ENCODE results near the gene SIPA1L3.

DNA sequence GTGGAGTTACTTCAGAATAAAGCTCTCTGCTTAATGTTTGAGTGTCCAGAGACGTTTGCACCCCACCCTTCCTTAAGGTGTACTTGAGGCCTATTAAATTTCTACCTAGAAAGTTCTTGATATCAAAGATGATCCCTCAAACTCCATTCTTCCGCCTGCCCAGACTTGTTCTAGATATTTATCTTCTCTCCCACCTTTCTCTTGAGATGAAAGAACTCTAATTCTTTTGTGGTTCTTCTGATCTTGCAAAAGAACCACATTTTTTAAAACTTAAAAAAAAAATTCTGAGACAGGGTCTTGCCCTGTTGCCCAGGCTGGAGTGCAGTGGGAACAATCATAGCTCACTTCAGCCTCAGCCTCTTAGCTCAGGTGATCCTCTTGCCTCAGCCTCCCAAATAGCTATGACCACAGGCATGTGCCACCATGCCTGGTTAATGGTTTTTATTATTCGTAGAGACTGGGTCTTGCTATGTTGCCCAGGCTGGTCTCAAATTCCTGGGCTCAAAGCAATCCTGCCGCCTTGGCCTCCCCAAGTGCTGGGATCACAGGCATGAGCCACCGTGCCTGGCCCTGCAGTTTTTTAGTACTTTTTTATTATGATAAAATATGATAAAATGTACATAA is 94.3 kb downstream of the SIPA1L3 start:
- TF ChIP-seq, protein P1, sequence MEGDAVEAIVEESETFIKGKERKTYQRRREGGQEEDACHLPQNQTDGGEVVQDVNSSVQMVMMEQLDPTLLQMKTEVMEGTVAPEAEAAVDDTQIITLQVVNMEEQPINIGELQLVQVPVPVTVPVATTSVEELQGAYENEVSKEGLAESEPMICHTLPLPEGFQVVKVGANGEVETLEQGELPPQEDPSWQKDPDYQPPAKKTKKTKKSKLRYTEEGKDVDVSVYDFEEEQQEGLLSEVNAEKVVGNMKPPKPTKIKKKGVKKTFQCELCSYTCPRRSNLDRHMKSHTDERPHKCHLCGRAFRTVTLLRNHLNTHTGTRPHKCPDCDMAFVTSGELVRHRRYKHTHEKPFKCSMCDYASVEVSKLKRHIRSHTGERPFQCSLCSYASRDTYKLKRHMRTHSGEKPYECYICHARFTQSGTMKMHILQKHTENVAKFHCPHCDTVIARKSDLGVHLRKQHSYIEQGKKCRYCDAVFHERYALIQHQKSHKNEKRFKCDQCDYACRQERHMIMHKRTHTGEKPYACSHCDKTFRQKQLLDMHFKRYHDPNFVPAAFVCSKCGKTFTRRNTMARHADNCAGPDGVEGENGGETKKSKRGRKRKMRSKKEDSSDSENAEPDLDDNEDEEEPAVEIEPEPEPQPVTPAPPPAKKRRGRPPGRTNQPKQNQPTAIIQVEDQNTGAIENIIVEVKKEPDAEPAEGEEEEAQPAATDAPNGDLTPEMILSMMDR (IDR thresholded peaks at IDR 0.05): no peak
- TF ChIP-seq EP300 (IDR thresholded peaks at IDR 0.05): no peak
